Measurements from ENCODE around the gene HNRNPH3. TPM values are rescaled to one million over a fixed set of nuclear protein-coding genes. Genes with fewer than 3 reads are reported as not detected.
A peak's percentile ranks its signal among the peaks of the same experiment; 100 is the strongest.

The HNRNPH3 gene
- total and polyA plus RNA-seq, 2 donors (not counting 1 experiment from before 2014, with no cell fraction given), result 23.6 to 124 TPM

GRCh38 chr10:68333058-68333395 is 1.2 kb downstream of the HNRNPH3 start:
- Mint-ChIP-seq H3K4me1 (peaks cover 73% of the 10 kb centered on the region), H3K27ac (peak overlapping the region; percentile 100), H3K4me3 (peak overlapping the region; percentile 99), H3K9me3 (ENCODE audit: insufficient read depth) (no peaks in the 10 kb centered on the region), H3K27me3 (no peaks in the 10 kb centered on the region)
- H3K27me3 ChIP-seq (replicated peaks in 1 of 4; ENCODE audit: control extremely low read depth in 1 of 4, control insufficient read depth in 3 of 4, insufficient read depth in 4 of 4, low read length in 3 of 4), result no peaks in the 10 kb centered on the region
- peak overlapping the region; percentile 93 to 94 for H3K27ac ChIP-seq (ENCODE audit: low read length in 2 of 2)
- peak overlapping the region; percentile 68 for H2AFZ ChIP-seq (ENCODE audit: insufficient read depth, low read depth, low read length, poor library complexity, severe bottlenecking)
- ATAC-seq (ENCODE audit: low read depth) (no peak), DNase-seq (no peak)
- peaks cover 50% of the 10 kb centered on the region for H4K20me1 ChIP-seq (ENCODE audit: control insufficient read depth, insufficient read depth, low read length, poor library complexity, severe bottlenecking)
- ChIA-PET POLR2A (interaction anchor here (0.9 to 2.4 kb wide), 4 partner anchors 74 to 610 kb away, joined by 5 to 10 read pairs (median 8); partner anchors contain the start of gene RUFY2), CTCF (interaction anchor here (0.6 to 6.6 kb wide), 5 partner anchors 9 to 751 kb away, joined by 3 to 51 read pairs (median 4); no protein-coding TSS in a partner anchor)
- peak; percentile 4 for TF ChIP-seq CTCF (IDR thresholded peaks at IDR 0.05)
- TF ChIP-seq EZH2 (IDR thresholded peaks at IDR 0.05; ENCODE audit: borderline replicate concordance, insufficient read depth, low read depth, low read length, poor library complexity, severe bottlenecking), result no peak
- peaks cover 42 to 53% of the 10 kb centered on the region in 2 donors for H3K4me1 ChIP-seq (ENCODE audit: control insufficient read depth in 2 of 2, insufficient read depth in 2 of 2, low read length in 2 of 2)
- peaks cover 0 to 3% of the 10 kb centered on the region in 2 experiments for H3K36me3 ChIP-seq (replicated peaks in 1 of 2; ENCODE audit: control extremely low read depth in 1 of 2, control insufficient read depth in 1 of 2, extremely low read depth in 1 of 2, insufficient read depth in 2 of 2, low read length in 1 of 2)
- H3K79me2 ChIP-seq (ENCODE audit: control insufficient read depth, insufficient read depth, low read length), result peaks cover 62% of the 10 kb centered on the region
- H3K4me3 ChIP-seq (ENCODE audit: control extremely low read depth in 1 of 5, extremely low read depth in 1 of 5, insufficient read depth in 1 of 5, low read depth in 2 of 5, low read length in 4 of 5), result peak overlapping the region; percentile 77 to 95 (median 90)
- peaks cover 0 to 8% (median 0%) of the 10 kb centered on the region in 3 donors for H3K9me3 ChIP-seq (ENCODE audit: control extremely low read depth in 1 of 3, control insufficient read depth in 2 of 3, insufficient read depth in 1 of 3, low read length in 2 of 3)
- WGBS (ENCODE audit: insufficient coverage), result under 1% methylated on average over 9 of the region's 10 CpGs
- peak overlapping the region; percentile 79 for H3K4me2 ChIP-seq (replicated peaks; ENCODE audit: low read depth, low read length, poor library complexity, severe bottlenecking)
- H3K9ac ChIP-seq (ENCODE audit: low read length), result peak overlapping the region; percentile 97
- intact Hi-C loops (cut with micrococcal nuclease), result loop anchor here (2.0 to 5.0 kb wide), 6 partner anchors 16 to 1814 kb away; partner anchors contain the start of genes TYSND1 and VPS26A
